ENCODE measurements around the gene STK35. TPM values are rescaled to one million over a fixed set of nuclear protein-coding genes. Genes with fewer than 3 reads are reported as not detected.

Gene STK35
- total and polyA plus RNA-seq, 9 of the 15 experiments (the other 6 are each of a cell fraction or from before 2014, with no cell fraction given) = 1.0 to 11.0 (median 6.3) TPM

- FAIRE-seq (no peak), DNase-seq (ENCODE audit: extremely low read depth in 1 of 4, low spot score in 3 of 4) (peak in 1 of 4 experiments; percentile 14), ATAC-seq (no peak)
- ChIA-PET CTCF (ENCODE audit: low intra/inter-chr PET ratio) (no interaction called here), POLR2A (interaction anchor here (0.6 kb wide), 1 partner anchor 14 kb away, joined by 3 read pairs; no protein-coding TSS in a partner anchor)
- intact Hi-C loops (cut with micrococcal nuclease) (no loop called here), in situ Hi-C loops (cut with MboI) (no loop called here)
- H3K79me2 ChIP-seq (ENCODE audit: control insufficient read depth, insufficient read depth, low read length) = peaks cover 16% of the 10 kb centered on the region
- H3K4me3 ChIP-seq = no peak overlapping the region
- H2AFZ ChIP-seq (ENCODE audit: low read depth, low read length) = no peak overlapping the region
- no peaks in the 10 kb centered on the region for H3K27me3 ChIP-seq (ENCODE audit: control insufficient read depth in 2 of 2, insufficient read depth in 2 of 2, low read length in 2 of 2)
- peaks cover 5% of the 10 kb centered on the region for H3K9me1 ChIP-seq (ENCODE audit: control insufficient read depth, insufficient read depth, low read length)
- no peaks in the 10 kb centered on the region for H3K9me3 ChIP-seq (replicated peaks; ENCODE audit: control insufficient read depth, insufficient read depth, low read depth, low read length)
- H3K9ac ChIP-seq (ENCODE audit: insufficient read depth in 1 of 2, low read depth in 2 of 2, low read length in 2 of 2) = no peak overlapping the region
- no TSS peak for BruUV-seq (replicated peaks)
- H3K4me2 ChIP-seq (ENCODE audit: insufficient read depth, low read length) = no peak overlapping the region
- H4K20me1 ChIP-seq (replicated peaks; ENCODE audit: control insufficient read depth, insufficient read depth, low read length) = peaks cover 25% of the 10 kb centered on the region
- H3K4me1 ChIP-seq (replicated peaks in 1 of 2; ENCODE audit: control insufficient read depth in 2 of 2, insufficient read depth in 2 of 2, low read length in 2 of 2) = no peaks in the 10 kb centered on the region; a peak in 3 of 5 replicates
- WGBS (ENCODE audit: insufficient coverage, low coverage, missing lambda C conversion rate) = 34% methylated on average over 4 of the region's 9 CpGs
- H3K27ac ChIP-seq (ENCODE audit: extremely low read depth, low read depth, low read length) = no peak overlapping the region
- H3K36me3 ChIP-seq (ENCODE audit: control insufficient read depth, insufficient read depth, low read length) = no peaks in the 10 kb centered on the region; the same call in 2 of the 3 replicates
- TF ChIP-seq ZNF668 (CRISPR knock-in tag; IDR thresholded peaks at IDR 0.05) (no peak), CCAR2 (IDR thresholded peaks at IDR 0.05; ENCODE audit: low read depth, low read length) (no peak), MED1 (CRISPR knock-in tag; IDR thresholded peaks at IDR 0.05; ENCODE audit: borderline replicate concordance) (no peak), CHD7 (IDR thresholded peaks at IDR 0.05; ENCODE audit: low read depth, low read length) (no peak)
Measured at GRCh38 chr20:2133318-2134183, 31.9 kb downstream of the STK35 start.
